ENCODE results near the gene KIF16B. TPM values are rescaled to one million over a fixed set of nuclear protein-coding genes. Genes with fewer than 3 reads are reported as not detected.

Gene KIF16B
- total and polyA plus RNA-seq, 2 experiments from 2014 or later, result 6.5 to 11.1 TPM

DNA sequence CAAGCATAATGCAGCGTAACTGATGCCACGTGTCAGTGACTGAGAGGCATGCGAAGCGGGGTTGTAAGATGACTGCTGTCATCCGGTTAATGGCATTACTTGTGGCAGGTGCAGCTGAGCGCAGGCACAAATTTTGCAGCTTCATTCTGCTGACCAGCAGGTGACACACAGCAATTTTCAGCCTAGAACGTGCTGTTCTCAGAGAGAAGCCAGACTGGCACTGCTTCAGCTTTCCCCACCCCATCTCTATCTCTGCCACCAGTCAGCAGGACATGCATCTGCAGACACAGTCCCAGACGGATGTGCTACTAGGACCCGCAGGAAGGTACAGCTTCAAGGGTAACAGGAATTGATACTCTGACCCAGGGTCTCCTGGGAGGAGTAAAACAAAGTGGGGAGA lies 221.8 kb downstream of the KIF16B start:
- H3K27me3 ChIP-seq (ENCODE audit: insufficient read depth), result no peaks in the 10 kb centered on the region
- no peak overlapping the region for H3K4me2 ChIP-seq
- H3K36me3 ChIP-seq (ENCODE audit: insufficient read depth), result no peaks in the 10 kb centered on the region
- H3K79me2 ChIP-seq (replicated peaks; ENCODE audit: insufficient read depth), result no peaks in the 10 kb centered on the region
- Mint-ChIP-seq H3K27ac (no peak overlapping the region), H3K4me3 (no peak overlapping the region), H3K9me3 (no peaks in the 10 kb centered on the region; the same call in 2 of the 3 replicates), H3K27me3 (ENCODE audit: insufficient read depth, low read depth, poor library complexity) (peaks cover 1% of the 10 kb centered on the region), H3K36me3 (ENCODE audit: low read depth) (no peaks in the 10 kb centered on the region), H3K4me1 (peaks cover 12% of the 10 kb centered on the region)
- TF ChIP-seq JUNB (IDR thresholded peaks at IDR 0.05; ENCODE audit: unreplicated experiment) (no peak), ZNF114 (CRISPR knock-in tag; IDR thresholded peaks at IDR 0.05) (no peak), NANOG (IDR thresholded peaks at IDR 0.05; ENCODE audit: borderline replicate concordance) (no peak), STAT1 (IDR thresholded peaks at IDR 0.05; ENCODE audit: unreplicated experiment) (no peak)
- TF ChIP-seq, protein P1, sequence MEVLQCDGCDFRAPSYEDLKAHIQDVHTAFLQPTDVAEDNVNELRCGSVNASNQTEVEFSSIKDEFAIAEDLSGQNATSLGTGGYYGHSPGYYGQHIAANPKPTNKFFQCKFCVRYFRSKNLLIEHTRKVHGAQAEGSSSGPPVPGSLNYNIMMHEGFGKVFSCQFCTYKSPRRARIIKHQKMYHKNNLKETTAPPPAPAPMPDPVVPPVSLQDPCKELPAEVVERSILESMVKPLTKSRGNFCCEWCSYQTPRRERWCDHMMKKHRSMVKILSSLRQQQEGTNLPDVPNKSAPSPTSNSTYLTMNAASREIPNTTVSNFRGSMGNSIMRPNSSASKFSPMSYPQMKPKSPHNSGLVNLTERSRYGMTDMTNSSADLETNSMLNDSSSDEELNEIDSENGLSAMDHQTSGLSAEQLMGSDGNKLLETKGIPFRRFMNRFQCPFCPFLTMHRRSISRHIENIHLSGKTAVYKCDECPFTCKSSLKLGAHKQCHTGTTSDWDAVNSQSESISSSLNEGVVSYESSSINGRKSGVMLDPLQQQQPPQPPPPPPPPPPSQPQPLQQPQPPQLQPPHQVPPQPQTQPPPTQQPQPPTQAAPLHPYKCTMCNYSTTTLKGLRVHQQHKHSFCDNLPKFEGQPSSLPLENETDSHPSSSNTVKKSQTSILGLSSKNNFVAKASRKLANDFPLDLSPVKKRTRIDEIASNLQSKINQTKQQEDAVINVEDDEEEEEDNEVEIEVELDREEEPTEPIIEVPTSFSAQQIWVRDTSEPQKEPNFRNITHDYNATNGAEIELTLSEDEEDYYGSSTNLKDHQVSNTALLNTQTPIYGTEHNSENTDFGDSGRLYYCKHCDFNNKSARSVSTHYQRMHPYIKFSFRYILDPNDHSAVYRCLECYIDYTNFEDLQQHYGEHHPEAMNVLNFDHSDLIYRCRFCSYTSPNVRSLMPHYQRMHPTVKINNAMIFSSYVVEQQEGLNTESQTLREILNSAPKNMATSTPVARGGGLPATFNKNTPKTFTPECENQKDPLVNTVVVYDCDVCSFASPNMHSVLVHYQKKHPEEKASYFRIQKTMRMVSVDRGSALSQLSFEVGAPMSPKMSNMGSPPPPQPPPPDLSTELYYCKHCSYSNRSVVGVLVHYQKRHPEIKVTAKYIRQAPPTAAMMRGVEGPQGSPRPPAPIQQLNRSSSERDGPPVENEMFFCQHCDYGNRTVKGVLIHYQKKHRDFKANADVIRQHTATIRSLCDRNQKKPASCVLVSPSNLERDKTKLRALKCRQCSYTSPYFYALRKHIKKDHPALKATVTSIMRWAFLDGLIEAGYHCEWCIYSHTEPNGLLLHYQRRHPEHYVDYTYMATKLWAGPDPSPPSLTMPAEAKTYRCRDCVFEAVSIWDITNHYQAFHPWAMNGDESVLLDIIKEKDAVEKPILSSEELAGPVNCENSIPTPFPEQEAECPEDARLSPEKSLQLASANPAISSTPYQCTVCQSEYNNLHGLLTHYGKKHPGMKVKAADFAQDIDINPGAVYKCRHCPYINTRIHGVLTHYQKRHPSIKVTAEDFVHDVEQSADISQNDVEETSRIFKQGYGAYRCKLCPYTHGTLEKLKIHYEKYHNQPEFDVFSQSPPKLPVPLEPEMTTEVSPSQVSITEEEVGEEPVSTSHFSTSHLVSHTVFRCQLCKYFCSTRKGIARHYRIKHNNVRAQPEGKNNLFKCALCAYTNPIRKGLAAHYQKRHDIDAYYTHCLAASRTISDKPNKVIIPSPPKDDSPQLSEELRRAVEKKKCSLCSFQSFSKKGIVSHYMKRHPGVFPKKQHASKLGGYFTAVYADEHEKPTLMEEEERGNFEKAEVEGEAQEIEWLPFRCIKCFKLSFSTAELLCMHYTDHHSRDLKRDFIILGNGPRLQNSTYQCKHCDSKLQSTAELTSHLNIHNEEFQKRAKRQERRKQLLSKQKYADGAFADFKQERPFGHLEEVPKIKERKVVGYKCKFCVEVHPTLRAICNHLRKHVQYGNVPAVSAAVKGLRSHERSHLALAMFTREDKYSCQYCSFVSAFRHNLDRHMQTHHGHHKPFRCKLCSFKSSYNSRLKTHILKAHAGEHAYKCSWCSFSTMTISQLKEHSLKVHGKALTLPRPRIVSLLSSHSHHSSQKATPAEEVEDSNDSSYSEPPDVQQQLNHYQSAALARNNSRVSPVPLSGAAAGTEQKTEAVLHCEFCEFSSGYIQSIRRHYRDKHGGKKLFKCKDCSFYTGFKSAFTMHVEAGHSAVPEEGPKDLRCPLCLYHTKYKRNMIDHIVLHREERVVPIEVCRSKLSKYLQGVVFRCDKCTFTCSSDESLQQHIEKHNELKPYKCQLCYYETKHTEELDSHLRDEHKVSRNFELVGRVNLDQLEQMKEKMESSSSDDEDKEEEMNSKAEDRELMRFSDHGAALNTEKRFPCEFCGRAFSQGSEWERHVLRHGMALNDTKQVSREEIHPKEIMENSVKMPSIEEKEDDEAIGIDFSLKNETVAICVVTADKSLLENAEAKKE (CRISPR knock-in tag; IDR thresholded peaks at IDR 0.05), result no peak
- DNase-seq (ENCODE audit: low spot score), result no peak
- no peak for ATAC-seq
- no peaks in the 10 kb centered on the region for H3F3A ChIP-seq (replicated peaks; ENCODE audit: low read depth)
- no peaks in the 10 kb centered on the region for H4K20me1 ChIP-seq (replicated peaks; ENCODE audit: insufficient read depth)
- no peak overlapping the region for H2AFZ ChIP-seq
- H3K9me2 ChIP-seq (ENCODE audit: insufficient read depth), result no peaks in the 10 kb centered on the region
- no peak overlapping the region for H3K4me3 ChIP-seq
- no peak overlapping the region for H3K27ac ChIP-seq (ENCODE audit: low read depth)
- H3K4me1 ChIP-seq (ENCODE audit: insufficient read depth), result no peaks in the 10 kb centered on the region

DNA sequence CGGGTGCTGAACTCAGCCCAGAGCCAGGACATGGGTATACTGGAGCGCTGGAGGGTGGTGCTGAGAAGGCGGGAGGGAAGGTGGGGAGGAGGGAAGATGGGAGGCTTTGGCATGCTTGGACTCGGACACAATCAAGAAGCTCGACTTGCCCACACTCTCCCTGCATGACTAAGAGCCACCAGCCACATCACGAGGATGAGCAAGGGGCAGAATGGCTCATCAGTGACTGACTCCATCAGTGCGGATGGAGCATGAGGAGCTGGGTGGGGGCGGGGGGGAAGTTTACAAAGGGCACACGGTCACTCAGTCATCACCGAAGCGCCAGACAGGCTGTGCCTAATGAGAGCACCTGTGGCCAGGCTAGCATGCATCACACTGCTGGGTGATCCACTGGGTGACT lies 222.8 kb downstream of the KIF16B start:
- TF ChIP-seq, protein P2, sequence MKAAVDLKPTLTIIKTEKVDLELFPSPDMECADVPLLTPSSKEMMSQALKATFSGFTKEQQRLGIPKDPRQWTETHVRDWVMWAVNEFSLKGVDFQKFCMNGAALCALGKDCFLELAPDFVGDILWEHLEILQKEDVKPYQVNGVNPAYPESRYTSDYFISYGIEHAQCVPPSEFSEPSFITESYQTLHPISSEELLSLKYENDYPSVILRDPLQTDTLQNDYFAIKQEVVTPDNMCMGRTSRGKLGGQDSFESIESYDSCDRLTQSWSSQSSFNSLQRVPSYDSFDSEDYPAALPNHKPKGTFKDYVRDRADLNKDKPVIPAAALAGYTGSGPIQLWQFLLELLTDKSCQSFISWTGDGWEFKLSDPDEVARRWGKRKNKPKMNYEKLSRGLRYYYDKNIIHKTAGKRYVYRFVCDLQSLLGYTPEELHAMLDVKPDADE (IDR thresholded peaks at IDR 0.05), result no peak
- TF ChIP-seq ZNF114 (CRISPR knock-in tag; IDR thresholded peaks at IDR 0.05) (no peak), ZNF331 (CRISPR knock-in tag; IDR thresholded peaks at IDR 0.05; ENCODE audit: low read depth) (no peak), NANOG (IDR thresholded peaks at IDR 0.05; ENCODE audit: borderline replicate concordance) (no peak), CREB1 (CRISPR knock-in tag; IDR thresholded peaks at IDR 0.05; ENCODE audit: low read depth) (no peak)
- H3K4me1 ChIP-seq (ENCODE audit: insufficient read depth), result no peaks in the 10 kb centered on the region
- no peak overlapping the region for H3K27ac ChIP-seq (ENCODE audit: low read depth)
- Mint-ChIP-seq H3K9me3 (no peaks in the 10 kb centered on the region; the same call in 2 of the 3 replicates), H3K36me3 (ENCODE audit: low read depth) (no peaks in the 10 kb centered on the region), H3K4me1 (peaks cover 12% of the 10 kb centered on the region), H3K4me3 (no peak overlapping the region), H3K27ac (no peak overlapping the region), H3K27me3 (ENCODE audit: insufficient read depth, low read depth, poor library complexity) (peaks cover 1% of the 10 kb centered on the region)
- H3K27me3 ChIP-seq (ENCODE audit: insufficient read depth), result no peaks in the 10 kb centered on the region
- H2AFZ ChIP-seq, result no peak overlapping the region
- DNase-seq (ENCODE audit: low spot score) (no peak), ATAC-seq (no peak)
- H3K9me2 ChIP-seq (ENCODE audit: insufficient read depth), result no peaks in the 10 kb centered on the region
- no peak overlapping the region for H3K4me2 ChIP-seq
- H3K79me2 ChIP-seq (replicated peaks; ENCODE audit: insufficient read depth), result no peaks in the 10 kb centered on the region
- no peaks in the 10 kb centered on the region for H4K20me1 ChIP-seq (replicated peaks; ENCODE audit: insufficient read depth)
- H3F3A ChIP-seq (replicated peaks; ENCODE audit: low read depth), result no peaks in the 10 kb centered on the region
- H3K36me3 ChIP-seq (ENCODE audit: insufficient read depth), result no peaks in the 10 kb centered on the region
- H3K4me3 ChIP-seq, result no peak overlapping the region

All from GM23338 (cell line).